ENCODE results near the gene GPX4. TPM values are rescaled to one million over a fixed set of nuclear protein-coding genes. Genes with fewer than 3 reads are reported as not detected.

Gene GPX4
- total and polyA plus RNA-seq, 2 of the 13 experiments (the other 11 are each of a cell fraction or from before 2014, with no cell fraction given) = 535 to 613 TPM

DNA sequence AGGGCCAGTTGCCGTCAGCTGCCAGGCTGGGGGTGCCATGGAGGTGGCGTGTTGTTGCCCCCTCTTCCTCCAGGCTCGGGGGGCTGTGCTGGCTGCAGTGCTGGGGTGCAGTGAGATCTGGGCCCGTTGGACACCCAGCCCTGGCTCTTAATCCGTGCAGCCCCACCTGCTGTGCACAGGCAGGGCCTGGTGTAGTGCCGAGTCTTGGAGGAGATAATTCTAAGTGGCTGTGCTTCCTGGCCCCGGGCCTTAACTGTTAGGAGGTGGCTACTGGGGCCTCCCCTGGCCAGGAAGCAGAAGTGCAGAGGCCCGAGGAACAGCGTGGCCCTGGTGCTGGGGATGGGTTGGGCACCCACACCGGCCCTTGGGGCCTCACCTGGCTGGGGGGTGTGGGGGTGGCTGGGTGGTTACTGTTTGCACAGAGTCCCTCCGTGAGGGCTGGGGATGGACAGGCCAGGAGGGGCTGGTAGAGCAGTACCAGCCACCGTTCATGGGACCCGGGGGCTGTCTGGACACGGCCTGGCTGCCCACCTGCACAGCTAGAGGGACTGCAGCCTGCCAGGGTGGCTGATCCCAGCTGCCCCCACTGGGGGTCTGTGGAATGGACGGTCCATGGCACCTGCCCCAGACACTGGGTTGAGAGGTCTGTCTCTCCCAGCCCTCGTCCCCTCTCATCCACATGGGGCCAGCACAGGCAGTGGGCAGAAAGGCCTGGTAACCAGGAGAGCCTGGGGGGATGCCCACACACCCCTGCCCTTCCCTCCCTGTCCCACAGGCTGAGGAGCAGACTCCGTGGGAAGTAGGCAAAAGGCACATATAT lies 3.3 kb downstream of the GPX4 start (continued):
- TF ChIP-seq, protein P1, sequence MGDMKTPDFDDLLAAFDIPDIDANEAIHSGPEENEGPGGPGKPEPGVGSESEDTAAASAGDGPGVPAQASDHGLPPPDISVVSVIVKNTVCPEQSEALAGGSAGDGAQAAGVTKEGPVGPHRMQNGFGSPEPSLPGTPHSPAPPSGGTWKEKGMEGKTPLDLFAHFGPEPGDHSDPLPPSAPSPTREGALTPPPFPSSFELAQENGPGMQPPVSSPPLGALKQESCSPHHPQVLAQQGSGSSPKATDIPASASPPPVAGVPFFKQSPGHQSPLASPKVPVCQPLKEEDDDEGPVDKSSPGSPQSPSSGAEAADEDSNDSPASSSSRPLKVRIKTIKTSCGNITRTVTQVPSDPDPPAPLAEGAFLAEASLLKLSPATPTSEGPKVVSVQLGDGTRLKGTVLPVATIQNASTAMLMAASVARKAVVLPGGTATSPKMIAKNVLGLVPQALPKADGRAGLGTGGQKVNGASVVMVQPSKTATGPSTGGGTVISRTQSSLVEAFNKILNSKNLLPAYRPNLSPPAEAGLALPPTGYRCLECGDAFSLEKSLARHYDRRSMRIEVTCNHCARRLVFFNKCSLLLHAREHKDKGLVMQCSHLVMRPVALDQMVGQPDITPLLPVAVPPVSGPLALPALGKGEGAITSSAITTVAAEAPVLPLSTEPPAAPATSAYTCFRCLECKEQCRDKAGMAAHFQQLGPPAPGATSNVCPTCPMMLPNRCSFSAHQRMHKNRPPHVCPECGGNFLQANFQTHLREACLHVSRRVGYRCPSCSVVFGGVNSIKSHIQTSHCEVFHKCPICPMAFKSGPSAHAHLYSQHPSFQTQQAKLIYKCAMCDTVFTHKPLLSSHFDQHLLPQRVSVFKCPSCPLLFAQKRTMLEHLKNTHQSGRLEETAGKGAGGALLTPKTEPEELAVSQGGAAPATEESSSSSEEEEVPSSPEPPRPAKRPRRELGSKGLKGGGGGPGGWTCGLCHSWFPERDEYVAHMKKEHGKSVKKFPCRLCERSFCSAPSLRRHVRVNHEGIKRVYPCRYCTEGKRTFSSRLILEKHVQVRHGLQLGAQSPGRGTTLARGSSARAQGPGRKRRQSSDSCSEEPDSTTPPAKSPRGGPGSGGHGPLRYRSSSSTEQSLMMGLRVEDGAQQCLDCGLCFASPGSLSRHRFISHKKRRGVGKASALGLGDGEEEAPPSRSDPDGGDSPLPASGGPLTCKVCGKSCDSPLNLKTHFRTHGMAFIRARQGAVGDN (CRISPR knock-in tag; IDR thresholded peaks at IDR 0.05) = peak; percentile 42
- TF ChIP-seq ZNF7 (CRISPR knock-in tag; IDR thresholded peaks at IDR 0.05) (peak; percentile 28; the same call in 1 of the 2 replicates), RBM22 (optimal IDR thresholded peaks at IDR 0.05; ENCODE audit: low read length) (peak; percentile 71), HOXA3 (CRISPR knock-in tag; IDR thresholded peaks at IDR 0.05) (0 out of 2 replicates have a peak, but pooled peaks have one; percentile 12), CCDC6 (CRISPR knock-in tag; IDR thresholded peaks at IDR 0.05) (no peak), CBFB (CRISPR knock-in tag; IDR thresholded peaks at IDR 0.05) (no peak)
- TF ChIP-seq, protein P2, sequence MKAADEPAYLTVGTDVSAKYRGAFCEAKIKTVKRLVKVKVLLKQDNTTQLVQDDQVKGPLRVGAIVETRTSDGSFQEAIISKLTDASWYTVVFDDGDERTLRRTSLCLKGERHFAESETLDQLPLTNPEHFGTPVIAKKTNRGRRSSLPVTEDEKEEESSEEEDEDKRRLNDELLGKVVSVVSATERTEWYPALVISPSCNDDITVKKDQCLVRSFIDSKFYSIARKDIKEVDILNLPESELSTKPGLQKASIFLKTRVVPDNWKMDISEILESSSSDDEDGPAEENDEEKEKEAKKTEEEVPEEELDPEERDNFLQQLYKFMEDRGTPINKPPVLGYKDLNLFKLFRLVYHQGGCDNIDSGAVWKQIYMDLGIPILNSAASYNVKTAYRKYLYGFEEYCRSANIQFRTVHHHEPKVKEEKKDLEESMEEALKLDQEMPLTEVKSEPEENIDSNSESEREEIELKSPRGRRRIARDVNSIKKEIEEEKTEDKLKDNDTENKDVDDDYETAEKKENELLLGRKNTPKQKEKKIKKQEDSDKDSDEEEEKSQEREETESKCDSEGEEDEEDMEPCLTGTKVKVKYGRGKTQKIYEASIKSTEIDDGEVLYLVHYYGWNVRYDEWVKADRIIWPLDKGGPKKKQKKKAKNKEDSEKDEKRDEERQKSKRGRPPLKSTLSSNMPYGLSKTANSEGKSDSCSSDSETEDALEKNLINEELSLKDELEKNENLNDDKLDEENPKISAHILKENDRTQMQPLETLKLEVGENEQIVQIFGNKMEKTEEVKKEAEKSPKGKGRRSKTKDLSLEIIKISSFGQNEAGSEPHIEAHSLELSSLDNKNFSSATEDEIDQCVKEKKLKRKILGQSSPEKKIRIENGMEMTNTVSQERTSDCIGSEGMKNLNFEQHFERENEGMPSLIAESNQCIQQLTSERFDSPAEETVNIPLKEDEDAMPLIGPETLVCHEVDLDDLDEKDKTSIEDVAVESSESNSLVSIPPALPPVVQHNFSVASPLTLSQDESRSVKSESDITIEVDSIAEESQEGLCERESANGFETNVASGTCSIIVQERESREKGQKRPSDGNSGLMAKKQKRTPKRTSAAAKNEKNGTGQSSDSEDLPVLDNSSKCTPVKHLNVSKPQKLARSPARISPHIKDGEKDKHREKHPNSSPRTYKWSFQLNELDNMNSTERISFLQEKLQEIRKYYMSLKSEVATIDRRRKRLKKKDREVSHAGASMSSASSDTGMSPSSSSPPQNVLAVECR (CRISPR knock-in tag; IDR thresholded peaks at IDR 0.05; ENCODE audit: borderline replicate concordance) = 0 out of 2 replicates have a peak, but pooled peaks have one; percentile 13
